Measurements from ENCODE around the gene CCDC77.
A peak's percentile ranks its signal among the peaks of the same experiment; 100 is the strongest.

The CCDC77 gene

GRCh38 chr12:454833-455232 is 53.4 kb downstream of the CCDC77 start:
- no peak for DNase-seq

- DNase-seq, result peak in 1 of 3 donors; percentile 6
Observed at GRCh38 chr12:455821-456220, 54.4 kb downstream of the CCDC77 start.

- DNase-seq, result no peak
Observed at GRCh38 chr12:457676-458075, 56.2 kb downstream of the CCDC77 start.

- no peak for DNase-seq
Observed at GRCh38 chr12:459050-459429, 57.6 kb downstream of the CCDC77 start.

GRCh38 chr12:459430-460258 is 58.2 kb downstream of the CCDC77 start, which contains the start of gene B4GALNT3:
TSS of gene B4GALNT3 (plus strand) at chr12:459939. CDS start at chr12:460377, 438 bp downstream.
- DNase-seq, result peak; percentile 28 to 61 (median 48)

- peak in 1 of 3 donors; percentile 40 for DNase-seq
Observed at GRCh38 chr12:460261-461230, 59.1 kb downstream of the CCDC77 start.

- no peak for DNase-seq
Observed at GRCh38 chr12:461425-461824, 60.0 kb downstream of the CCDC77 start.

- DNase-seq, result no peak
Observed at GRCh38 chr12:462936-463705, 61.7 kb downstream of the CCDC77 start.

- DNase-seq, result no peak
Observed at GRCh38 chr12:464484-465267, 63.2 kb downstream of the CCDC77 start.

- no peak for DNase-seq
Observed at GRCh38 chr12:466039-466438, 64.6 kb downstream of the CCDC77 start.

GRCh38 chr12:466762-467161 is 65.3 kb downstream of the CCDC77 start:
- no peak for DNase-seq

GRCh38 chr12:467591-467990 is 66.1 kb downstream of the CCDC77 start:
- DNase-seq, result no peak

- no peak for DNase-seq
Observed at GRCh38 chr12:468671-469389, 67.4 kb downstream of the CCDC77 start.

- DNase-seq, result no peak
Observed at GRCh38 chr12:470133-470532, 68.7 kb downstream of the CCDC77 start.

GRCh38 chr12:473198-473597 is 71.8 kb downstream of the CCDC77 start:
- no peak for DNase-seq

GRCh38 chr12:473863-474577 is 72.6 kb downstream of the CCDC77 start:
- no peak for DNase-seq

- no peak for DNase-seq
Observed at GRCh38 chr12:475286-475685, 73.8 kb downstream of the CCDC77 start.

- DNase-seq, result no peak
Observed at GRCh38 chr12:479161-479560, 77.7 kb downstream of the CCDC77 start.

- no peak for DNase-seq
Observed at GRCh38 chr12:480831-481816, 79.7 kb downstream of the CCDC77 start.
